Measurements from ENCODE around the gene CASR.

The CASR gene

DNA sequence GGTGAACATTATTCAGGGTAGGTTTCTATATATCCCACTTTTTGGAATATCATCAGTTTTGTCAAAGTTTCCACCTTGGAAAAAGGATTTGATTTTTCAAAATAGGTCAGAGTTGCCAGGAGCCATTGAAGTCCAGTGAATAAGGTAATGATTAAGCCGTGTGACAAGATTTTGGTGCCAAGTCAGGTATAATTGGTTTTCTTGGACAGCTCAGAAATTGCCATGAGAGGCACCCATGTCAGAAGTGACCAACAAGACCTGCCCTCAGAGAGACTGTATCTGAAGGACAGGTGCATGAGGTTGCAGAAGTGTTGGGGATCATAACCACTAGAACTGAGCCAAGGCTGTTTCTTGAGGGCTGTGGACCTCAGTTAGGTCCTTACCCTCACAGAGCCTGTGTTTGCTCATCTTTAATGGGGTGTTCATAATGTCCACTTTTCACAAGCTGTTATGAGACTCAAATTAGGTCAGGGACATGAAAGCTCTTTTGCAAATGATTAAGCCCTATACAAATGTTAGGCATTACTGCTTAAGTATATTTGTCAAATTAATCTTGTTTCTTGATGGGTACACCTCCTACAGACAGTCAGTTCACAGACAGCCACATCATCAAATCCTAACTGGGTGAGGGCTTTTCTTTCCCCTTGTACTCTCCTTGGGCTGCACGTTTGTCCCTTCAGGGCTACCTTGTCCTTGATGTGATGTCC is 32.3 kb downstream of the CASR start:
- DNase-seq, result no peak

DNA sequence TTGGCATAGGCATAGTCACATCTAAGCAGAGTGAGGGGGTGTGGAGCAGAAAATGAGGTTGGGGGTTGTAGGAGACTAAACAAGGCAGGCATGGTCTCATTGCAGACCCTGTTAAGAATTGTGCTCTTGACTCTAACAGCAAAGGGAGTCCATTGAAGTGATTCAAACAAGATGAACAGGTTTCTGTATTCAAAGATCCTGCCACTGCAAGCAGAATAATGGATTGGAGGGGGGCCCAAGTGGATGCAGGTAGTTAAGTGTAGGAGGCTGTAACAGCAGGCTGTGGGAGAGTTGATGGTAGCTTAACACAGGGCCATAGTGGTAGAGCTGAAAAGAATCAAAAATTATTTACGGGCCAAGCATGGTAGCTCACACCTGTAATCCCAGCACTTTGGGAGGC is 34.4 kb downstream of the CASR start:
- DNase-seq, result no peak

DNA sequence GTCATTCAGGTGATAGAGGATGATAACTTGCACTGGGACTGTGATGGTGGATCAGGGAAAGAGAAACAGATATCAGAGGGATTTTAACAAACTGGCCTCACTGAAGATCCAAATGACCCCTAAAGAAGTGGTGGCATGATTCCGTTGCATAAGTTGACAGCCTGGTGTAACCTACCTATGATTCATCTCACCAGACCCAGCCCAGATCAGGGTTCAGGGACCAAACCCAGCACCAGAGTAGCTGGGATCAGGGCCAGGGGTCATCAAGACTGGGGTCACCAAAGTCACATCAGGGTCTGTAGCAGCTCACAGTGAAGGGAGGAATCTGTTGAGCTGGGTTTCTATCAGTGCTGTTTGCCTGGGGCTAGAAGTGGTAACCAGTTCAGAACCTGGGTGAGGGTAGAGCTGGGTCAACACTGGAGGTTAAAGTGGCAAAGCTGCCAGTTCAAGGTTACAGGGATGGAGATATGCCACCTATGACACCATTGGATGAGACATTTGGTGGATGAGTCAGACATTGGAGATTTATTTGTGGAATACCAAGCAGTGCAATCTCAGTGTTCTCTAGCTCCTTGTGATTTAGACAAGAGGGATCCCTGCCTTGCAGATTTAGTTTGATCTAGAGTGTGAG is 35.9 kb downstream of the CASR start:
- no peak for DNase-seq

DNA sequence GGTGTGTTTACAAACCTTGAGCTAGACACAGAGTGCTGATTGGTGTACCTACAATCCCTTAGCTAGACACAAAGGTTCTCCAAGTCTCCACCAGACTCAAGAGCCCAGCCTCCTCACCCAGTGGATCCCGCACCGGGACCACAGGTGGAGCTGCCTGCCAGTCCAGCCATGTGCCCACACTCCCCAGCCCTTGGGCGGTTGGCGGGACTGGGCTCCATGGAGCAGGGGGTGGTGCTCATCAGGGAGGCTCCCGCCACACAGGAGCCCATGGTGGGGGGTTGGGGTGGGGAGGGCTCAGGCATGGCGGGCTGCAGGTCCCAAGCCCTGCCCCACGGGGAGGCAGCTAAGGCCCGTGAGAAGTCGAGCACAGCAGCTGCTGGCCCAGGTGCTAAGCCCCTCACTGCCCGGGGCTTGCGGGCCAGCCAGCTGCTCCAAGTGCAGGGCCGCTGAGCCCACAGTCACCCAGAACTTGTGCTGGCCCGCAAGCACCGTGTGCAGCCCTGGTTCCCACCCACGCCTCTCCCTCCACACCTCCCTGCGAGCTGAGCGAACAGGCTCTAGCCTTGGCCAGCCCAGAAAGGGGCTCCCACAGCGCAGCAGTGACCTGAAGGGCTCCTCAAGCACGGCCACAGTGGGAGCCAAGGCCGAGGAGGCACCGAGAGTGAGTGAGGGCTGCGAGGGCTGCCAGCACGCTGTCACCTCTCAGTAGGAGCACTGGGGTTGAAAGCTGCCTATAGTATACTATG is 43.7 kb downstream of the CASR start:
- no peak for DNase-seq

DNA sequence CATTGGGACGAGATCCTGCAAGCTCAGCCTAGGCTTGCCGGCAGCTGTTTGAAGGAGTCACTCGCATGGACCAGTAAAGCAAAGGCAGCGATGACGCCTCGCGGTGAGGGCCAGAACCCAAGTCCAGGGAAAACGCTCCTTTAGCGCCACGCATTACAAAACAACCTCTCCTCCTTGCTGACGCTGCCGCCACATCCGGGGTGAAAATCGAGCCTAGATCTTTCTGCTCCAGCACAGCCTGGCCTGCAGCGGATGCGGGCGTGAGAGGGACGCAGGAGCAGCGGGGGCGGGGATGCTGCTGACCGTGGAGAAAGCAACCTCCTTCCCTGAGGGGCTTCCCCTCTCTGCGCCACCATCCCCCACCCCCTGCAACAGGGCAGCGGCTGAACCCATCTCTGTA is 46.7 kb downstream of the CASR start:
- no peak for DNase-seq

DNA sequence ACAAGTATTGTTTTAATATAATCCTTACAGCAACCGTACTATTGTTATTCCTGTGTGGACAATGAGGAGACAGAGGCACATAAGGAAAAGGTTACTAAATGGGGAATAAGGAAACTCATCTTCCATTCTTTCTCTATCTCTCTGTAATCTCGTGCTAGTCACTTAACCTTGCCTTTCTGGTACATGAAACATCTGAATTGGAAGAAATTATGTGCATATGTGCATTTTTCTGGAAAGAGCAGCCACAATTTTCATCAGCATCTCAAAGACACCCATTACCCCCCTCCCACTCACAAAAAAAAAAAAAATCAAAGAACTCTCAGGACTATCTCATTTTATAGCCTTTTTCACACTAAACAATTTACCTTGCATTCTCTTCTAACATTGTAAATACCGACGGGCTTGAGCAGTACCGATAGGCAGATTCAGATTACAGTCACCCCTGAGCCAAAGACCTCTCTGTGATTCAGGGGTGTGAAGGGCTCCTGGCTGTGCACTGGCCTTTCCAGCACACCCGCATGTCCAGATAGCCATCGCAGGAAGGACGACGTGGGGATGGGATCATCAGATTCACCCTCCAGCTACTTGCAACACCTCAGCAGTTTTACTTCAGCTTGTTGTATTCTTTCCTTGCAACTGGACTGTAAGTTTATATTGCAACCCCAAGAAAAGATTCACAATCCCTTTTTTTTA is 48.1 kb downstream of the CASR start:
- no peak for DNase-seq

DNA sequence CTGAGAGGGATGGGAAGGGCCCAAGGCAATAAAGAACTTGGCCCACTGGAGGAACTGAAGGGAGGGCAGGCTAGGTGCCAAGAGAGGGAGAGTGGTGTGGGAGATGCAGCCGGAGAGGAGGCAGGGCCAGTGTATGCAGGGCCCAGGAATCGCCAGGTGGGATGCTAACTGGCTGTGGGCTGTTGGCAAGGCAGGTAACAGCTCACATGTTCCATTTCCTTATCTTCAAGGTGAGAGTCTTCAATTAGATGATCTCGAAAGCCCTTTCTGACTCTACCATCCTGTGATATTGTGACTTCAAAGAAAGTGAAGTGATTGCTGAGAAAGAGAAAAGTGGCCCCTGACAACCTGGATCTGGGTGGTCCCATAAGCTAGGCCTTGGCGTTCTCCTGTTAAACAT is 49.0 kb downstream of the CASR start:
- DNase-seq, result no peak

DNA sequence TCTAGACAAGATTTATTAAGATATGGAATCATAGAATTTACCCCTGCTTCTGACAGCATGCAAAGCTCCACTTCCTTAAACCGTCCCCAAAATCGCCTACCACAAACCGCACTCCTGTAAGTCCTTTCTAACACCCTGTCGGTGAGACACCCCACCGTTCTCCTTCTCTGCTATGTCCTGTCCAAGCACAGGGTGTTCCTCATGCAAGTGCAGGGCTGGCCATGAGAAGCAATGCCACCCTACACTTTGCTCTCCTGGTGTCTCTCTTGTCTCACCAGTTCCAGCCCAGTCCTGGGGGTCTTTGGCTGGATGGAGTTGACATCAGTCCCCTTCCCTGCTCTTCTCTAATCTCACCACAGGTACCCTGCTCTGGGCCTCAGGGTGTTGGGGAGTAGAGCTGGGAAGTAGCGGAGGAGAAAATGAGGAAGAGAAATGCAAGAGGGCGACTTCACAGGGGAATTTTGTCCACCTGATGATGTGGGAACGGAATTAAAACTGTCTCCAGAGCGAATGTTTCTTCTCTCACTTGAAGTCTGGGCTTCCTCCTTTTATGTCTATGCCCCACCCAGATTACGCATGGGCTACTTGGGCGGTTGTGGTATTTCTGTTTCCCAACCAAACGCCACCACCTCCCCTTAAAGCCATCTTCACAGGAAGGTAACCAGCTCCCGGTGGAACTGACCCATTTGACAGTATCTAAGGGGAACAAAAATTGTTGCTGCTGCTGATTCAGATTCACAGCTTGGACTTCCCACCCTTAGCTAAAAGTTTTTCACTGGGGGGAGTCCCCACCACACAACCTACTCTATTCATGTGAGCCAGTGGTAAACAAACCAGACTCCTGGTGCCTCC is 49.9 kb downstream of the CASR start:
- DNase-seq, result no peak

DNA sequence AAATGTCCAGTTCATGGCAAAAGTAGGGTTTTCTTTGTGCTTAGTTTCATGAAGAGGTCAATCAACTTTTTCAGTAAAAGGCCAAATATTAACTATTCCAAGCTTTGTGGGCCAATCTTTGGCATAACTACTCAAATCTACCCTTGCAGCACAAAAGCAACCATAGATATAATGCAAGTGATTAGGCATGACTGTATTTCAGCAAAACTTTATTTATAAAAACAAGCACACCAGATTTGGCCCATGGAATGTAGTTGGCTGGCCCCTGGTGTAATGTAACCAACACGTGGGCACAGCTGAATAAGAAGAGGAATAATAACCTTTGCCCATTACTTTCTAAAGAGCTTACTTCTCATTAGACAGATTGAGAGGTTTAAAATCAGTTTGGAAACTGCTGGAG is 50.6 kb downstream of the CASR start:
- no peak for DNase-seq

DNA sequence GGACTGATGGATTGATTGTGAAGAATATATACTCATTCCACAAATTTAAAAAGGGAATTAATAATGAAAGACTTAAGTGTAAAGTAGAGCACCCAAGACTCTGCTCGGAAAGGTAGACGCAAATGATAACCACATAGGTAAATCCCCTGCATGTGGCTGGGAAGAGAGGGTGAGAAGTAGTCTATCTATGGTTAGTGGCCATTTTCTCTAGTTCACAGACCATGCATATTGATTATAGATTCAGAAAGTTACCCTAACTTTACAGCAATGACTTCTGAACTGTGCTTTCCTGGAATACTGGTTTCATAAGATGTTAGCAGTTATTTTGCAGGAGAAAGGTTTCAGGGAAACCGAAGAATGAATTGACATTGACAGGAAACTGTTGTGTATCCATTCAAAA is 51.7 kb downstream of the CASR start:
- DNase-seq, result no peak

DNA sequence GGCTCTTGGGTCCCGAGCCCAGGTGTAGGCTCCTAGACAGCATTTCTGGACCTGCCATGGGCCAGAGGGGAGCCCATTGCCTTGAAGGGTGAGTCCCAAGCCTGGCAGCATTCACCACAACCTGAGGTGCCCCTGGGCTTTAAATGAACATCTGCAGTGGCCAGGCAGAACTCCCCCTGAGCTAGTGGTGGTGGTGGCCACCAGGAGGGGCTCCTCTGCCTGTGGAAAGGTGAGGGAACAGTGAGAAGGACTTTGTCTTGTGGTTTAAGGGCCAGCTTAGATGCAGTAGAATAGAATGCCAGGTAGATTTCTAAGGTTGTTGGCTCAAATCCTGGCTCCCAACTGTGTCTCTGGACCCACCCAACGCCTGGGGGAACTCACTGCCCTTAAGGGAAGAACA is 55.6 kb downstream of the CASR start:
- no peak for DNase-seq

DNA sequence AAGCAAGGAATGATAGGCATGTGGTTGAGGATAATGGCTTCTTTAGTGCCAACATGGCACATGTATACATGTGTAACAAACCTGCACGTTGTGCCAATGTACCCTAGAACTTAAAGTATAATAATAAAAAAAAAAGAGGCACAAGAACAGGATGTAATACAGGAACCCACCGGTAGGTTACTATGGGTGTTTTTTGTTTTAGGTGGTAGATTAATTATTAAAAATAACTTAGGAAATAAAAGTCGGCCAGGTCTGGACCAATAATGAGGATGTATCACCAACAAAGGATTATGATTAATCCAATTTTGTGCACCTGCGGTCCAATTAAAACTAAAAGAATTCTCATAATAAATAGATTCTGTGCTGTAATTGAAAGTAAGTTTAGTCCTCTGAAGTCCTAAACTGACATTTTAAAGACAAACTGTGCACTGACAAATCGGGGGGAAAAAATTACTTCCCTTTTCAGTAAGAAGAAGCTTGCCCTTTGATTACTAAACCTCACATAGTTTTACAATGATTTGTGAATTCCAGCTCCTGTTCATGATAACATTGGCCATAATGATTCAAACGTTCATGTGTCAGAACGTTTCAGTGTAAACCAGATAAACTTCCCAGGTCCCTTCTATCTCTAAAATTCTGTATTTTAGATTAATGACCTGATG is 62.2 kb downstream of the CASR start:
- DNase-seq, result no peak

DNA sequence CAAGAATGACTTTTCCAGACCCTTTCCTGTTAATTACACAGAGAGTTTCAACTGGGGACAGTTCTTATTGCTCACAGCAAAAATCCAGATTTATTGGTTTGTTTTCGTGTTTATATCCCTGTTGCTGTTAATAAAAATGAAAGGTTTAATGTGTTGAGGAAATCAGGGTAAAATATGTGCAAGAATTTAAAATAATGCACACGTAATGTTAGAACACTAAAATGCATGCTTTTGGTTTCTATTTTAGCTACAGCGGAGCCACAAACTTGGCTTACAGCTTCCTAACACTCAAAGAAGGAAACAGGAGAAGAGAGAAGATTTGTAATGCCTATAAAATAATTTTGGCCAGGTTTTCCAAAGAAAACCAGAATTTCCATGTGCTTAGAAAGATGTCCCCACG is 62.7 kb downstream of the CASR start:
- no peak for DNase-seq

DNA sequence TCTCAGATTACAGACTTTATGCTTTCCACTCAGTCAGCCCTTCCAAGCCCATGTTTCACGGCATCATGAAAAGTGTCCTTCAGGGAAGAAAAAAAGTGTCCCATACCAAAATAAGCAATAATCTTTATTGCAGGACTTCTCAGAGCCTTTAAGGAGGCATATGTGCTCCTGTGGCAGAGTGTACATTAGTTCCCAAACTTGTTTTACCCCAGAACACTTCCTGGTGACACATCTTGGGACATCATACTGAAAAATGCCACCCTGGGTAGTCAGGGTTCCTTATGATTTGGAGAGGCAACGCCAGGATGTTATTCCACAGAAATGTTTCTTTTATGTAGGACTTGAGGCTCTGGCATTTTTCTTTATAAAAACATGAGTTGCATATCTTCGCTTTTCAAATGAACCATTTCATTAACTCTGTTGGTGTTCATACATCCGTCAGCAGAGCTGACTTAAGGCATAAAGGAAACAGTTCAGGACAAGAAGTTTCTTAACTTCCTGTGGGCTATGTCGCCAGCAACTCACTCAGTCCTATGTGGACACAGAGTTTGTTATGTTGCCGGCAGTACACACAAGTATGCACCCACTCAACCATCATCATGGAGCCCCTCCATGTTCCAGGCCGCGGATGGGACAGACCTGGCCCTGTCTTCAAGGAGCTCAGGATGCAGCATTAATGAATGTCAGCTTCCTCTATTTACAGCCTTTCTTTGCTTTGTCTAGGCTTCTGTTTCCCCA is 63.8 kb downstream of the CASR start:
- no peak for DNase-seq

DNA sequence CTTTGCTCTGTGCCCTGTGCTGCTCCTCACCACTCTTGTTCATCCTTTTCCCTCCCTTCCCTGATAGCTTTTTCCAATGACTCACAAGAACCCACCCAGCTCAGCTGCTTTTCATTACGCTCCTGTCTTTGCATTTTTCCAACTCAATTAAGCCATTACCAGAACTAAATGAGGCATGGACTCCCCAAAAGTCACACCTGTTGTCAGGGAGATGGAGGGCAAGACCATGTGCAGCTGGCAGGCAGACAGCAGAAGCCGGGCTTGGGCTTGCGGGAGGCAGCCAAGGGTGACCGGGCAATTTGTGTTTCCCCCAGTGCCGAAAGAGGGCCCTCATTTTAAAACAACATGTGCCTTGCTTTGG is 64.3 kb downstream of the CASR start:
- DNase-seq, result no peak

DNA sequence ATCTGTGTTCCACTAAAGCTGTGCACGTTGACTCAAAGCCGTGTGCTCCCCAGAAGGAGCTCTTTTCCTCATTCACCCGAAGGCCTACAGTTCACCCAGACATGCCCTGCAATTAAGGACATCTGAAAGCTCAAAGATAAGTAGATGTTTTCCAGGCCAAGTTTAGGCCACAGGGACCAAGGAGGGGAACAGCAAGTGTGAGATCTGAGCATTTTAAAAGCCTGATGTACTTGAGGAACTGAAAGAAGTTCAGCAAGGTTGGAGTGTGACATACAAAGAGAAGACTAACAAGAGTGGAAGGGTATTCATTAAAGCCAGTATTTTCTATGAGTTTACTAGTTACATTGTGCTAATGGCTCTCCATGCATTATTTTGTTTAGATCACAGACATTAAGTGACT is 68.0 kb downstream of the CASR start:
- DNase-seq, result no peak

DNA sequence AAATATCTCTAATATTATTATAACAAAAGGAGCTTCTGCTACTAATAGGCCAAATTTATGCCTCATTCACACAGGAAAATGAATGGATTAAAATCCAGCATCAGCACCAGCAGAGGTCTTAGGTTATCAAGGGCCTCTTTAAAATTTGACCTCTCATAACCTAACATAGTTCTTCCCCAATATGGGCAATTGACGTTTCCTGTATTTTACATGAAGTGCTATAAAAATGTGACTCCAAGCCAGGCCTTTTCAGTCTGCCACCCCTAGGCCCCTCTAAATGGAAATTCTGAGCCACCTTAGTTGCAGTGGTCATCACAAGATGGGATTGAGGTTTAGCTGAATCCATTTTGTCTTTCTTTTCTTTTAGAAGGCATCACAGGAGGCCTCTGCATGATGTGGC is 70.1 kb downstream of the CASR start:
- DNase-seq, result no peak

DNA sequence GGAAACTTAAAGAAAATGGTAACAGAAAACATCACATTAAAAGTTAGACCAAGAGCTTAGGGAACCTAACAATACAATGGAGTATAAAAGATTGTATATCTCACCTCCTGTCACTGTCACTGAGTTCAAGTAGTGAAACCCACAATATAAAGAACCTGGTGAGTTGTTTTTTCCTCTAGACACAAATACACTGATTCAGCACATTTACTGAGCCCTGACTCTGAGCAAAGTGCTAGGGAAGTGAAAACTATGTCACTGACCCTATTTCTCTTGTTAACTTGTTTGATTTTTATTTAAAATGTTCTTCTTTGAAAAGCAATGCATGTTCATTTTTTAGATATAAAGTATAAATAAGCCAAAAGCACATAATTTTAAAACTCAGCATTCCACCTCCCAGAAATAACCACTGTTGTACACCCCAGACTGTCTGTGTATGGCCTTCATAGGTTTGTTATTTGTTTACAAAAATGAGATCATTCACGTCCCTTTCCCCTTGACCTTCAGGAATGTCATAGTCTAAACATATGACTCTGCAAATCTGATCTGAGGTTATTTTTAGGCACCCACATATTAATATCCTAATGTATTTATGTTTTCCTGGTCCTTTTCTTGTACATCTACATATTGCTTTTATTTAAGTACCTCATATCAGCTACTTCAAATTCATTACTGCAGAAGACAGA is 72.4 kb downstream of the CASR start:
- DNase-seq, result no peak

DNA sequence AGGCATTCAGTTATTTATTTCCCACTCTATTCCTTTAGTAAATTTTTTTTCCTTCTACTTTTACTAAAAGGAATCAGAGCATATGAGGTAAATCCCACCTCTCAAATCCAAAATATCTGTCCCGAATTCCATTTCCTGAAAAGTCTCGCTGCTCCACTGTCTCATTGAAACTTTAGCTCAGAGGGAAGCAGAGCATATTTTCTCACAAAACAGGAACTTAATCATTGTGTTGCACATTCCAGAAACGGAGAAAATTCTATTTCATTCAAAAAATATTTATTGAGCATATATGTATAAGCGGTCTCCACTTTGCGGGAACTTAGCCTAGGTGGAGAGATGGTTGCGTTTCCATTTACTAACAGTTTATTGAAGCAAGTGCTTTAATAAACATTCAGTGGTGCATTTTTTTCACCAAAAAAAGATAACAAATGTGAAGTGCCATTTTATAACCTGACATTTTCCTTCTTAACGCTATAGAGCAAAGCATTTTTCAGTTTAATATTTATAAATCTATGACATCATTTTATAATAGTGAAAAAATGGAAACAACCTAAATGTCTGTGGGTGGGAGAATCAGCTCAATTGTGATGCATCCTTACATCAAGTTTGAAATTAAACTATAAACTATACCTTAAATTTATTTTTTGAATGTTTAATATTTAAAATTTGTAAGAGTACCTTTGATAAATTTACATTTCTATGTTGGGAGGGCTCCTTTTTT is 74.3 kb downstream of the CASR start:
- DNase-seq, result no peak

DNA sequence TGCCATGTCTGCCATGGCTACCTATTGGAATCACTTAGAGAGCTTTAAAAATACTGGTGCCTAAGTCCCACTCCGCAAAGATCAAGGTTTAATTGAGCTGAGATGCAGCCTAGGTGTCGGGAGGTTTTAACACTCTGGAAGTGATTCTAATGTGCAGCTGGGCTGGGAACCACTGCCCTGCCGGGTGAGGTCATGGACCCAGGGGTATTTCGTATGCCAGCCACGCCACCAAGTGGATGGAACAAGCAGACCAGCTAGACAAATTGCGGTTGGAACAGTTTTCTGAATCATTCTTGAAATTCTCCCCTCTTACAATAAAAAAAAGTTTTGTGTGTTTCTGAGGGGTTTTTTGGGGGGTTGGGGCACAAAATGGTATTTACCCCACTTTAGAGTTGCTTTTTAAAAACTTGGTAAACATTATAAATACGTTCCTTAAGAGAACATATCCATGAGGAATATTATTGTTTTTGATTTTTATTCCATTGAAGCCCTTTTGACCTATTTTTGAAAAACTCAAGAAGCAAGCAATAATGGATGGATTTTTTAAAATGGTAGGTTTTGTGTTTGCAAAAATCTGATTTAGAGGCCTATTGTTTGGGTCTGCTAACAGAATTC is 75.4 kb downstream of the CASR start:
- peak; percentile 48 for DNase-seq
